CMK (cell line): ENCODE data around the gene SLC22A31.
A peak's percentile ranks its signal among the peaks of the same experiment; 100 is the strongest.
"Not testable (repeated sequence)": the region's sequence is repeated elsewhere in the genome, so short reads cannot be mapped to it uniquely, and the experiment has no call there.

Experiments
- DNase-seq: peaks from one replicate; pipeline ENCODE4 v3.0.0-alpha.2; 2010; ENCODE audit warnings: low read depth

The SLC22A31 gene

GRCh38 chr16:89200124-89200849 lies at the start of gene SLC22A31:
TSS of gene SLC22A31 (minus strand) at chr16:89200537. CDS start at chr16:89200501, 36 bp downstream.
- DNase-seq, result no peak

- DNase-seq, result no peak
Observed at GRCh38 chr16:89248196-89248982, 48.1 kb upstream of the SLC22A31 start.

- not testable (repeated sequence) for DNase-seq
Observed at GRCh38 chr16:89247734-89248075, 47.4 kb upstream of the SLC22A31 start.

GRCh38 chr16:89246903-89247733 lies 46.8 kb upstream of the SLC22A31 start:
- peak; percentile 72 for DNase-seq

GRCh38 chr16:89246383-89246902 lies 46.1 kb upstream of the SLC22A31 start:
- DNase-seq, result no peak

- no peak for DNase-seq
Observed at GRCh38 chr16:89244754-89245153, 44.4 kb upstream of the SLC22A31 start.

- DNase-seq, result not testable (repeated sequence)
Observed at GRCh38 chr16:89244264-89244663, 43.9 kb upstream of the SLC22A31 start.

GRCh38 chr16:89243664-89244063 lies 43.3 kb upstream of the SLC22A31 start:
- DNase-seq, result no peak

GRCh38 chr16:89242795-89243200 lies 42.5 kb upstream of the SLC22A31 start:
- DNase-seq, result no peak

- peak; percentile 82 for DNase-seq
Observed at GRCh38 chr16:89241187-89242007, 41.1 kb upstream of the SLC22A31 start.

- DNase-seq, result no peak
Observed at GRCh38 chr16:89237733-89238132, 37.4 kb upstream of the SLC22A31 start.

- DNase-seq, result no peak
Observed at GRCh38 chr16:89233678-89234490, 33.5 kb upstream of the SLC22A31 start.

- DNase-seq, result no peak
Observed at GRCh38 chr16:89232107-89232506, 31.8 kb upstream of the SLC22A31 start.

GRCh38 chr16:89230255-89230654 lies 29.9 kb upstream of the SLC22A31 start:
- DNase-seq, result no peak

GRCh38 chr16:89224665-89225064 lies 24.3 kb upstream of the SLC22A31 start:
- no peak for DNase-seq

GRCh38 chr16:89222931-89223330 lies 22.6 kb upstream of the SLC22A31 start:
- no peak for DNase-seq

- no peak for DNase-seq
Observed at GRCh38 chr16:89221604-89222003, 21.3 kb upstream of the SLC22A31 start.

- DNase-seq, result no peak
Observed at GRCh38 chr16:89219365-89219764, 19.0 kb upstream of the SLC22A31 start.

- DNase-seq, result peak; percentile 64
Observed at GRCh38 chr16:89217388-89218191, 17.3 kb upstream of the SLC22A31 start, which contains the start of gene ZNF778. TSS of gene ZNF778 (plus strand) at chr16:89217703. CDS start at chr16:89221128, 3,425 bp downstream.

- DNase-seq, result no peak
Observed at GRCh38 chr16:89217138-89217387, 16.7 kb upstream of the SLC22A31 start.
